GM23248 (cell line): Measurements from ENCODE around the gene MS4A2.

Experiments used
- EZH2 ChIP-seq: fragments of 200-600 bp; sonication (generic); IDR thresholded peaks from 2 replicates; pipeline ENCODE4 v1.6.1; 2018; ENCODE audit warnings: antibody characterized with exemption, mild to moderate bottlenecking; ENCODE audit not compliant: insufficient read depth, poor library complexity, severe bottlenecking
- EZH2phosphoT487 ChIP-seq: fragments of 200-600 bp; sonication (generic); IDR thresholded peaks from 2 replicates; pipeline ENCODE4 v1.6.1; 2018; ENCODE audit warnings: antibody characterized with exemption, moderate library complexity, mild to moderate bottlenecking, low read depth; ENCODE audit not compliant: insufficient read depth

GRCh38 chr11:60129853-60130252 is 41.4 kb downstream of the MS4A2 start:
- TF ChIP-seq EZH2 (no peak), EZH2phosphoT487 (no peak)
